ENCODE results near the gene SMC1B.
A peak's percentile ranks its signal among the peaks of the same experiment; 100 is the strongest.

DNA sequence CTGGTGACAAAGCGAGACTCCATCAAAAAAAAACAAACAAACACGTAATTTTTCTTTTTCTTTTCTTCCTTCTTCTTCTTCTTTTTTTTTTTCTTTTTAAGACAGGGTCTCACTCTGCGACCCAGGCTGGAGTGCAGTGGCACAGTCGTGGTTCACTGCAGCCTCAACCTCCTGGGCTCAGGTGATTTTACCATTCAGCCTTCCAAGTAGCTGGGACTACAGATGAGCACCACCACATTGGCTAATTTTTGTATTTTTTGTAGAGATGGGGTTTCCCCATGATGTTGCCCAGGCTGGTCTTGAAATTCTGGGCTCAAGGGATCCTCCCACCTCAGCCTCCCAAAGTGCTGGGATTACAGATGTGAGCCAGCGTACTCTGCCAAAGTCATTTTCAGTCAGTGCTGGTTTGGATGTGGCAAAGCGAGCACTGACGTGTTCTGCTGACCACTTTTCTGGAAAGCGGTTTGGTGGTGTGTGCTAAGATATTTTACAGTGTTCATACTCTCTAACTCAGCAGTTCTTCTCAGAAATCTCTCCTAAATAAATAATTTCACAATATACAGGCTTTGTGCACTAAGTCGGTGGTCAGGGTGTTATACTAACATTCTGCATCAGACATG is 92.9 kb downstream of the SMC1B start:
- TF ChIP-seq, protein P1, sequence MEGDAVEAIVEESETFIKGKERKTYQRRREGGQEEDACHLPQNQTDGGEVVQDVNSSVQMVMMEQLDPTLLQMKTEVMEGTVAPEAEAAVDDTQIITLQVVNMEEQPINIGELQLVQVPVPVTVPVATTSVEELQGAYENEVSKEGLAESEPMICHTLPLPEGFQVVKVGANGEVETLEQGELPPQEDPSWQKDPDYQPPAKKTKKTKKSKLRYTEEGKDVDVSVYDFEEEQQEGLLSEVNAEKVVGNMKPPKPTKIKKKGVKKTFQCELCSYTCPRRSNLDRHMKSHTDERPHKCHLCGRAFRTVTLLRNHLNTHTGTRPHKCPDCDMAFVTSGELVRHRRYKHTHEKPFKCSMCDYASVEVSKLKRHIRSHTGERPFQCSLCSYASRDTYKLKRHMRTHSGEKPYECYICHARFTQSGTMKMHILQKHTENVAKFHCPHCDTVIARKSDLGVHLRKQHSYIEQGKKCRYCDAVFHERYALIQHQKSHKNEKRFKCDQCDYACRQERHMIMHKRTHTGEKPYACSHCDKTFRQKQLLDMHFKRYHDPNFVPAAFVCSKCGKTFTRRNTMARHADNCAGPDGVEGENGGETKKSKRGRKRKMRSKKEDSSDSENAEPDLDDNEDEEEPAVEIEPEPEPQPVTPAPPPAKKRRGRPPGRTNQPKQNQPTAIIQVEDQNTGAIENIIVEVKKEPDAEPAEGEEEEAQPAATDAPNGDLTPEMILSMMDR (IDR thresholded peaks at IDR 0.05): no peak
- TF ChIP-seq POLR2A (IDR thresholded peaks at IDR 0.05) (no peak), POLR2AphosphoS5 (IDR thresholded peaks at IDR 0.05) (peak; percentile 4), EP300 (IDR thresholded peaks at IDR 0.05) (no peak)

Data from gastroesophageal sphincter (tissue), 3 donors.